HFFc6 (cell line): Measurements from ENCODE around the gene GPR31. TPM values are rescaled to one million over a fixed set of nuclear protein-coding genes. Genes with fewer than 3 reads are reported as not detected.
"Not testable (repeated sequence)": the region's sequence is repeated elsewhere in the genome, so short reads cannot be mapped to it uniquely, and the experiment has no call there.

Experiments used
- DNase-seq: peaks from one replicate; pipeline ENCODE4 v3.0.0-alpha.2; 2018
- H3K27ac Mint-ChIP-seq: 2 replicates; pipeline ENCODE4 v1.8.0; 2020; ENCODE audit warnings: mild to moderate bottlenecking, mixed read lengths
- H3K27me3 Mint-ChIP-seq: 2 replicates; pipeline ENCODE4 v1.8.0; 2021; ENCODE audit warnings: mild to moderate bottlenecking, moderate library complexity, mixed read lengths; ENCODE audit not compliant: insufficient read depth
- H3K36me3 Mint-ChIP-seq: 2 replicates; pipeline ENCODE4 v1.8.0; 2021; ENCODE audit warnings: low read depth, mixed read lengths
- H3K4me1 Mint-ChIP-seq: 2 replicates; pipeline ENCODE4 v1.8.0; 2020; ENCODE audit warnings: low read depth, mixed read lengths
- H3K4me3 Mint-ChIP-seq: 2 replicates; pipeline ENCODE4 v1.8.0; 2020; ENCODE audit warnings: mild to moderate bottlenecking, moderate library complexity, mixed read lengths
- H3K9me3 Mint-ChIP-seq: 2 replicates; pipeline ENCODE4 v1.8.0; 2020; ENCODE audit warnings: mild to moderate bottlenecking, mixed read lengths
- total RNA-seq, 6 experiments: library from RNA; stranded (reverse); fragmentation: NEBNext Ultra II Directional; extraction: Animal tissue kit (Norgen Biotek cat#: 25700); gene quantifications; 2 replicates in 1 of 6; 3 replicates in 5 of 6; pipeline ENCODE4 v1.2.3, GENCODE V29; 2021
- TF ChIP-seq, protein P1 (sequence below): fragments of 200-600 bp; sonication (generic); IDR thresholded peaks from 2 replicates; pipeline ENCODE4 v1.5.0; 2021; ENCODE audit warnings: antibody characterized with exemption, mild to moderate bottlenecking

GPR31 gene
- total RNA-seq, 6 experiments from 2014 or later: not detected

GRCh38 chr6:167187275-167187674 lies 29.5 kb upstream of the GPR31 start:
- not testable (repeated sequence) for DNase-seq, H3K4me1 Mint-ChIP-seq, H3K4me3 Mint-ChIP-seq, H3K36me3 Mint-ChIP-seq, H3K9me3 Mint-ChIP-seq, H3K27me3 Mint-ChIP-seq, H3K27ac Mint-ChIP-seq

- not testable (repeated sequence) for H3K27ac Mint-ChIP-seq, H3K36me3 Mint-ChIP-seq, H3K4me3 Mint-ChIP-seq, H3K9me3 Mint-ChIP-seq, H3K27me3 Mint-ChIP-seq, DNase-seq, H3K4me1 Mint-ChIP-seq
These were observed 27.3 kb upstream of the GPR31 start for GRCh38 chr6:167185101-167185500.

DNA sequence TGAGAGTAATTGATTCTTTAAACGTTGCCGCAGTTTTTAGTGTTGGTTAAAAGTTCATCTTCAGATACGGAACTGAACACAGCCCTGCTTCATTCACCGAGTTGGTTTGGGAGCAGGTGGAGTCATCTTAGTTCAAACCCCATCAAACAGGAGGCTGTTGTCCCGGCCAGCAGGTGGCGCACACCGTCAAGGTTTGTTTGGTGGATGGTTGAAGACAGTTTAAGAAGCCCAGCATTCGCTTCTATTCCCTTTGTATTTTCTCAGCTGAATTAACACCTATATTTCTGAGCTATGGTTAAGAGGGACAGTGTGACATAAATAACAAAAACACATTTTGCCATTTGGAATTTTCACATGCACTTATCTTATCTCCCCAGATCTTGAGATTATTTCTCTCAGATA lies 25.1 kb upstream of the GPR31 start:
- H3K4me3 Mint-ChIP-seq, H3K27ac Mint-ChIP-seq, H3K36me3 Mint-ChIP-seq, H3K9me3 Mint-ChIP-seq, H3K4me1 Mint-ChIP-seq, H3K27me3 Mint-ChIP-seq, DNase-seq: not testable (repeated sequence)
- TF ChIP-seq, protein P1, sequence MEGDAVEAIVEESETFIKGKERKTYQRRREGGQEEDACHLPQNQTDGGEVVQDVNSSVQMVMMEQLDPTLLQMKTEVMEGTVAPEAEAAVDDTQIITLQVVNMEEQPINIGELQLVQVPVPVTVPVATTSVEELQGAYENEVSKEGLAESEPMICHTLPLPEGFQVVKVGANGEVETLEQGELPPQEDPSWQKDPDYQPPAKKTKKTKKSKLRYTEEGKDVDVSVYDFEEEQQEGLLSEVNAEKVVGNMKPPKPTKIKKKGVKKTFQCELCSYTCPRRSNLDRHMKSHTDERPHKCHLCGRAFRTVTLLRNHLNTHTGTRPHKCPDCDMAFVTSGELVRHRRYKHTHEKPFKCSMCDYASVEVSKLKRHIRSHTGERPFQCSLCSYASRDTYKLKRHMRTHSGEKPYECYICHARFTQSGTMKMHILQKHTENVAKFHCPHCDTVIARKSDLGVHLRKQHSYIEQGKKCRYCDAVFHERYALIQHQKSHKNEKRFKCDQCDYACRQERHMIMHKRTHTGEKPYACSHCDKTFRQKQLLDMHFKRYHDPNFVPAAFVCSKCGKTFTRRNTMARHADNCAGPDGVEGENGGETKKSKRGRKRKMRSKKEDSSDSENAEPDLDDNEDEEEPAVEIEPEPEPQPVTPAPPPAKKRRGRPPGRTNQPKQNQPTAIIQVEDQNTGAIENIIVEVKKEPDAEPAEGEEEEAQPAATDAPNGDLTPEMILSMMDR: peak; percentile 59

GRCh38 chr6:167181351-167181750 lies 23.6 kb upstream of the GPR31 start:
- not testable (repeated sequence) for DNase-seq, H3K27ac Mint-ChIP-seq, H3K36me3 Mint-ChIP-seq, H3K9me3 Mint-ChIP-seq, H3K4me1 Mint-ChIP-seq, H3K27me3 Mint-ChIP-seq, H3K4me3 Mint-ChIP-seq

GRCh38 chr6:167180086-167180485 lies 22.3 kb upstream of the GPR31 start:
- DNase-seq, H3K27me3 Mint-ChIP-seq, H3K4me3 Mint-ChIP-seq, H3K36me3 Mint-ChIP-seq, H3K4me1 Mint-ChIP-seq, H3K9me3 Mint-ChIP-seq, H3K27ac Mint-ChIP-seq: not testable (repeated sequence)

DNA sequence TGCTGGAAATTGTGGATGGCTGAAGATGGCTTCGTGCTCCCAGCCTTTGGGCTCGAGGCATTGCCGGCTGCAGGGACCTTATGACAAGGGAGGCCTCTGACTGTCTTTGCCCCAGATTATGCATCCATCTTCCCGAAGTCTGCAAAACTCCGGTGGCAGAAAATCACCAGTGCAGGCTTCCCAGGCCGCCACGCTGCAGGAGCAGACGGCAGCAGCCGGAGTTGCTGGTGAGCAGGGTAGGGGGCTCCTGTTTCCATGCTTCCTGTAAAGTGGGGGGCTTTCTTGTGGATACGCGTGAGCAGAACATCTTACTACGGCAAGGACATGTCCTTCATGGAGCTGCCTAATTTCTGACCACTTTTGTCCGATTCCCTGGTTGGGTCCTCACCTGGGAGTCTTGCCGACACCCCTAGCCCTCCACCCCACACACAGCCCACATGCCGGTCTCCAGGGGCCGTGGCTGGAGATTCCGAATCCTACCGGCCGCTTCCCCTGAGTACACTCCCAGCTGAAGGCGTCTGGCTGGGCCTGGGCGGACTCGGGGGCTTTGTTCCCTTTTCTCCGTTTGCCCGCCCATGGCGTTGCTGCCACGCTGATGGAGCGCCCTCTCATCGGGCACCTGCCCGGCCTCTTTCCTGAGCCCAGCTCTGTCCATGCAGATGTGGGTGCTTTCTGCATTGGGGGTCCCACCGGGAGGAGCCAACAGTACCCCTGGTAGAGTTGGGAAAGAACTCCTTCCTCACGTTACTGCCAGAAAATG lies 21.3 kb upstream of the GPR31 start:
- not testable (repeated sequence) for H3K36me3 Mint-ChIP-seq

DNA sequence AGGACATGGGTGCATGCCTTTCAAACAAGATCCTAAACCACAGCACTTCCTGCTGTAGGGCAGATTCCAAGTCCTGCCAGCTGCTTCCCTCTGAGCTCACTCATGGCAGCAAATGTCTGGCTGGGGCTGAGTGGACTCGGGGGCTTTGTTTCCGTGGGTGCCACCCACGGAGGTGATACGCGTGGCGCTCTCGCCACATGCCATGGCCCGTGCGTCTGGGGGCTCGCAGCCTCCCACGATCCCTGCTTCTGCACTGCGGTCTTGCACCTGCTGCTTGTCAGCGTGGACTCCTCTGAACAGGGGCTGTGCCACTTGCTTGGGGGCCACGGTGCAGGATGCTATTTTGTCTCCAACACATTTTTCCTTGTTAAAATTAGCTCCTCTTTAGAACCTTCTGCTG lies 19.5 kb upstream of the GPR31 start:
- not testable (repeated sequence) for H3K27ac Mint-ChIP-seq, H3K27me3 Mint-ChIP-seq, H3K4me1 Mint-ChIP-seq, DNase-seq, H3K4me3 Mint-ChIP-seq, H3K36me3 Mint-ChIP-seq
- peaks cover 16% of the 10 kb centered on the region; the same call in 1 of the 2 replicates for H3K9me3 Mint-ChIP-seq

More for the DNA sequence above, 21.3 kb upstream of the GPR31 start:
- not testable (repeated sequence) for H3K4me1 Mint-ChIP-seq, H3K27me3 Mint-ChIP-seq, H3K27ac Mint-ChIP-seq, H3K4me3 Mint-ChIP-seq, H3K9me3 Mint-ChIP-seq, DNase-seq

DNA sequence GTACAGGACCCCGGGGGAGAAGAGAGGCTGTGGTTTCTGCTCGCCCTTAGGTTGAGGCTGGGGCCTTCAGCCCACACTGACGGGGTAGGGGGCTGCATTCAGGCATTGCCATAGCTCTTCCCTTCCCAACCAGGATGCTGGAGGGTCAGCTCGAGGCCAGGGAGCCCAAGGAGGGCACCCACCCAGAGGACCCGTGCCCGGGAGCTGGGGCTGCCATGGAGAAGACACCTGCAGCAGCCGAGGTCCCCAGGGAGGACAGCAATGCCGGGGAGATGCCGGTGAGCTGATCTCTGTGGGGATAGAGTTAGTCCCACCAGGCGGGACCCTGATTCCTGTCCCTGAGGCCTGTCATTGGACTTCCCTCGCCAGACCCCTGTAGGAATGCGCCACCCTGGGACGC lies 14.2 kb upstream of the GPR31 start:
- not testable (repeated sequence) for H3K36me3 Mint-ChIP-seq, H3K4me1 Mint-ChIP-seq, H3K27me3 Mint-ChIP-seq

DNA sequence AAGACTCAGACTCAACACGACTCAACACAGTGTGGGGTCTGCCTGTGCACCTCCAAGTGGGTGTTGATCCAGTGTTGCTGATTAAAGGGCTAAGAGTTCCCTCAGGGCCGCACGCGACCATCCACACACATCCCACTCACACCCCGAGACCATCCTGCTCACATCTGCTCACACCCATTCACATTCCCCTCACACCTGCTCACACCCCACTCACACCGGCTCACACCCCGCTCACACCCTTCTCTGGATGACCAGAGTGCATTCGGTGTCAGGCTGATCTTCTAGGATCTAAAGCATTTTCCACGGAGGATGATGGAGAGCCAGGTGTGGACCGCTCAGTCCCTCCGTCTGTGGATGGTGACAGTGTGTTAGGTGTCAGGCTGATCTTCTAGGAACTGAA lies 13.5 kb upstream of the GPR31 start:
- not testable (repeated sequence) for H3K4me3 Mint-ChIP-seq, H3K27me3 Mint-ChIP-seq, H3K27ac Mint-ChIP-seq, H3K36me3 Mint-ChIP-seq, DNase-seq, H3K4me1 Mint-ChIP-seq
- peaks cover 21% of the 10 kb centered on the region for H3K9me3 Mint-ChIP-seq

More for the DNA sequence above, 14.2 kb upstream of the GPR31 start:
- H3K4me3 Mint-ChIP-seq, H3K27ac Mint-ChIP-seq, DNase-seq: not testable (repeated sequence)
- H3K9me3 Mint-ChIP-seq: peaks cover 21% of the 10 kb centered on the region

GRCh38 chr6:167169867-167170266 lies 12.1 kb upstream of the GPR31 start:
- H3K27me3 Mint-ChIP-seq, H3K4me1 Mint-ChIP-seq, H3K4me3 Mint-ChIP-seq, H3K27ac Mint-ChIP-seq, DNase-seq, H3K36me3 Mint-ChIP-seq: not testable (repeated sequence)
- H3K9me3 Mint-ChIP-seq: peaks cover 21% of the 10 kb centered on the region

GRCh38 chr6:167168296-167168695 lies 10.5 kb upstream of the GPR31 start:
- H3K9me3 Mint-ChIP-seq: peaks cover 17% of the 10 kb centered on the region
- not testable (repeated sequence) for DNase-seq, H3K27me3 Mint-ChIP-seq, H3K27ac Mint-ChIP-seq, H3K4me3 Mint-ChIP-seq, H3K36me3 Mint-ChIP-seq, H3K4me1 Mint-ChIP-seq

DNA sequence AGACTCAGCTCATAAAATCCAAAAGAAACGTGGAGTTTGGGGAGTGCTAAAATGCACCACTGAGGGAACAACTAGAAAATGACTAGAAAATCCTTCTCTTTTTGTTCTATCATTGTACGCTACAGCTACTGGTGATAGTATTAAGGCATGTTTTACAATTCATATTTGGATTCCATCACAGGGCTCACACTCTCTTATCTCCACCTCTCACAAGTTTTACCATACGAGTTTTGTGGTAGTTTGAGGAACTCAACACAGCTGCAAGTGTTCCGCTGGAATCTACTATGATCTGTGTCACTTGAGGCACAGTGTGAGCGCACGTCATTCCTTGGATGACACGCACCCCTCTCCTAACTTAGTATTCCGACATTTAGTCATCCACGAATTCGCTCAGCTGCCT lies 9.9 kb upstream of the GPR31 start:
- not testable (repeated sequence) for H3K27me3 Mint-ChIP-seq, DNase-seq, H3K27ac Mint-ChIP-seq, H3K4me3 Mint-ChIP-seq, H3K36me3 Mint-ChIP-seq, H3K4me1 Mint-ChIP-seq
- peaks cover 15% of the 10 kb centered on the region for H3K9me3 Mint-ChIP-seq
